HCT116 (cell line): Measurements from ENCODE around the gene LRBA. TPM values are rescaled to one million over a fixed set of nuclear protein-coding genes. Genes with fewer than 3 reads are reported as not detected.

Experiments used
- ATAC-seq: fragments of 200-7000 bp; cut with Tn5 transposase; 2 replicates; pipeline ENCODE4 v1.9.1; 2020; ENCODE audit warnings: mild to moderate bottlenecking, moderate library complexity
- BruUV-seq: library from RNA; stranded (reverse); fragments of 400-500 nt; replicated peaks from 2 replicates; lab custom pipeline; 2021; lab: Mats Ljungman, UMichigan
- CTCF ChIA-PET: fragments of 300-600 bp; sonication (Branson Sonifier 250); formaldehyde crosslinking; loops from one replicate; lab custom pipeline; 2021; ENCODE audit warnings: antibody characterized with exemption; lab: Charles Lee
- POLR2A ChIA-PET: fragments of 300-600, 350-600 bp; sonication (Branson Sonifier 250); formaldehyde crosslinking; loops from one replicate; lab custom pipeline; 2021; ENCODE audit warnings: antibody characterized with exemption; lab: Charles Lee
- RAD21 ChIA-PET, 2 experiments: fragments of 300-600 bp; sonication (Branson Sonifier 250); formaldehyde crosslinking; loops; one replicate each; lab custom pipeline; 2023; ENCODE audit warnings: low total read pairs in 2 of 2; ENCODE audit not compliant: uncharacterized antibody in 2 of 2, unreplicated experiment in 2 of 2, low non-redundant PET in 1 of 2; lab: Charles Lee
- DNase-seq: peaks from one replicate; pipeline ENCODE4 v3.0.0-alpha.2; 2010; ENCODE audit warnings: low read depth, low spot score
- H2AFZ ChIP-seq: fragments of 200-600 bp; shearing (Covaris generic), sonication (generic); 2 replicates; pipeline ENCODE4 v1.6.1; 2017; ENCODE audit warnings: low read depth, mixed run types, mixed read lengths, antibody characterized with exemption, low read length; ENCODE audit not compliant: poor library complexity, severe bottlenecking
- H3K27ac ChIP-seq: 2 replicates; pipeline ENCODE4 v1.5.1; 2012; ENCODE audit warnings: low read depth, low read length
- H3K27me3 ChIP-seq: fragments of 200-600 bp; sonication (generic); 2 replicates; pipeline ENCODE4 v1.6.1; 2016; ENCODE audit warnings: mixed run types, low read length, mixed read lengths; ENCODE audit not compliant: insufficient read depth
- H3K36me3 ChIP-seq, 2 experiments: fragments of 200-500 bp in 1 of 2; fragments of 200-600 bp in 1 of 2; sonication (Bioruptor generic) in 1 of 2; sonication (generic) in 1 of 2; 2 replicates each; pipeline versions ENCODE4 v1.5.1 to v1.6.1; 2014 to 2016; ENCODE audit warnings: low read length in 2 of 2, inconsistent platforms in 1 of 2, mixed read lengths in 1 of 2, mixed run types in 1 of 2; ENCODE audit not compliant: insufficient read depth in 2 of 2, control insufficient read depth in 1 of 2
- H3K4me1 ChIP-seq, 2 experiments: fragments of 200-600 bp in 1 of 2; sonication (generic) in 1 of 2; 2 replicates each; pipeline versions ENCODE4 v1.5.1 to v1.6.1; 2012 to 2017; ENCODE audit warnings: low read length in 2 of 2, inconsistent platforms in 1 of 2, mild to moderate bottlenecking in 1 of 2, mixed read lengths in 1 of 2, mixed run types in 1 of 2, moderate library complexity in 1 of 2; ENCODE audit not compliant: insufficient read depth in 2 of 2, control insufficient read depth in 1 of 2
- H3K4me2 ChIP-seq: fragments of 200-600 bp; sonication (generic); 2 replicates; pipeline ENCODE4 v1.6.1; 2017; ENCODE audit warnings: mixed run types, low read length, mixed read lengths
- H3K4me3 ChIP-seq, 2 experiments: fragments of 200-600 bp in 1 of 2; sonication (generic) in 1 of 2; replicated peaks in 1 of 2; 2 replicates each; pipeline ENCODE4 v1.5.1; 2011 to 2016; ENCODE audit warnings: low read length in 2 of 2, control low read depth in 1 of 2, low read depth in 1 of 2, mild to moderate bottlenecking in 1 of 2, mixed read lengths in 1 of 2, mixed run types in 1 of 2
- H3K79me2 ChIP-seq: fragments of 200-600 bp; sonication (generic); 2 replicates; pipeline ENCODE4 v1.6.1; 2017; ENCODE audit warnings: mild to moderate bottlenecking, mixed run types, low read length, moderate library complexity, mixed read lengths; ENCODE audit not compliant: insufficient read depth
- H3K9ac ChIP-seq: fragments of 200-600 bp; sonication (generic); 2 replicates; pipeline ENCODE4 v1.6.1; 2016; ENCODE audit warnings: low read length, mixed read lengths
- H3K9me2 ChIP-seq: fragments of 200-600 bp; sonication (generic), shearing (Covaris generic); 2 replicates; pipeline ENCODE4 v1.6.1; 2017; ENCODE audit warnings: mixed run types, mild to moderate bottlenecking, moderate library complexity; ENCODE audit not compliant: insufficient read depth
- H3K9me3 ChIP-seq, 2 experiments: fragments of 200-500 bp in 1 of 2; fragments of 200-600 bp in 1 of 2; sonication (Bioruptor generic) in 1 of 2; sonication (generic) in 1 of 2; 2 replicates each; pipeline ENCODE4 v1.6.1; 2014 to 2017; ENCODE audit warnings: low read length in 2 of 2, mixed read lengths in 2 of 2, inconsistent platforms in 1 of 2, low read depth in 1 of 2, mild to moderate bottlenecking in 1 of 2, mixed run types in 1 of 2, moderate library complexity in 1 of 2; ENCODE audit not compliant: control insufficient read depth in 1 of 2, insufficient read depth in 1 of 2
- H4K20me1 ChIP-seq: fragments of 200-600 bp; sonication (generic), shearing (Covaris generic); 2 replicates; pipeline ENCODE4 v1.6.1; 2017; ENCODE audit warnings: mixed run types, mild to moderate bottlenecking, moderate library complexity; ENCODE audit not compliant: insufficient read depth
- ATF3 ChIP-seq: IDR thresholded peaks from 2 replicates; pipeline ENCODE4 v1.6.1; 2012
- CTCF ChIP-seq, 3 experiments: fragments of 200-600 bp in 1 of 3; sonication (generic) in 1 of 3; IDR thresholded peaks in 2 of 3; conservative IDR thresholded peaks in 1 of 3; 2 replicates each; pipeline ENCODE4 v1.5.1; 2012 to 2017; ENCODE audit warnings: low read depth in 2 of 3, low read length in 2 of 3, antibody characterized with exemption in 1 of 3, borderline replicate concordance in 1 of 3, control low read depth in 1 of 3, mild to moderate bottlenecking in 1 of 3, mixed read lengths in 1 of 3, mixed run types in 1 of 3, moderate library complexity in 1 of 3; ENCODE audit not compliant: insufficient read depth in 1 of 3
- ELF1 ChIP-seq: IDR thresholded peaks from 2 replicates; pipeline ENCODE4 v1.6.1; 2012; ENCODE audit warnings: low read depth, borderline replicate concordance
- EZH2 ChIP-seq: fragments of 200-600 bp; sonication (generic); IDR thresholded peaks from 2 replicates; pipeline ENCODE4 v1.6.1; 2017; ENCODE audit warnings: antibody characterized with exemption, mixed run types
- JUND ChIP-seq: IDR thresholded peaks from 2 replicates; pipeline ENCODE4 v1.6.1; 2012
- POLR2A ChIP-seq: IDR thresholded peaks from 2 replicates; pipeline ENCODE4 v1.7.0; 2011; ENCODE audit warnings: borderline replicate concordance; ENCODE audit not compliant: insufficient read depth, insufficient read length; ENCODE audit errors: extremely low read depth
- RAD21 ChIP-seq: IDR thresholded peaks from 2 replicates; pipeline ENCODE4 v1.6.1; 2012; ENCODE audit warnings: low read depth, mild to moderate bottlenecking
- SRF ChIP-seq: IDR thresholded peaks from 2 replicates; pipeline ENCODE4 v1.6.1; 2012; ENCODE audit warnings: low read depth
- ZBTB33 ChIP-seq: IDR thresholded peaks from 2 replicates; pipeline ENCODE4 v1.6.1; 2011; ENCODE audit warnings: mild to moderate bottlenecking, low read length, moderate library complexity; ENCODE audit not compliant: insufficient replicate concordance; ENCODE audit errors: extremely low read depth
- intact Hi-C: fragments of 100-400 bp; cut with micrococcal nuclease; formaldehyde crosslinking; loops from 2 replicates; pipeline ENCODE4 v1.10.0; 2022
- total RNA-seq: library from RNA; stranded (reverse); gene quantifications from one replicate; pipeline ENCODE4 v1.2.1, GENCODE V29; 2021; ENCODE audit not compliant: unreplicated experiment

The LRBA gene
- total RNA-seq, 1 experiment from 2014 or later = 79.8 TPM

- DNase-seq = no peak
- no peaks in the 10 kb centered on the region for H3K36me3 ChIP-seq
- H3K79me2 ChIP-seq = no peaks in the 10 kb centered on the region
- H3K9me2 ChIP-seq = no peaks in the 10 kb centered on the region
- POLR2A ChIA-PET = no interaction called here
- RAD21 ChIA-PET = no interaction called here
- no peak overlapping the region for H2AFZ ChIP-seq
- no peaks in the 10 kb centered on the region; a peak in 1 of 4 replicates for H3K9me3 ChIP-seq
- H3K4me1 ChIP-seq = no peaks in the 10 kb centered on the region
- no peak overlapping the region for H3K4me3 ChIP-seq
- intact Hi-C loops = no loop called here
- H3K4me2 ChIP-seq = no peak overlapping the region
- CTCF ChIA-PET = no interaction called here
- TF ChIP-seq SRF (no peak), EZH2 (no peak), ELF1 (no peak), ZBTB33 (no peak), CTCF (IDR thresholded peaks at IDR 0.05 in 2 of 3, conservative IDR thresholded peaks at IDR 0.05 in 1 of 3; ENCODE audit: borderline replicate concordance in 1 of 3, insufficient read depth in 1 of 3, low read depth in 2 of 3, low read length in 2 of 3) (no peak), ATF3 (no peak), RAD21 (no peak), POLR2A (no peak), JUND (no peak)
- TF ChIP-seq, all 23 proteins: peak for 0
- H3K27me3 ChIP-seq = no peaks in the 10 kb centered on the region
- no peak for ATAC-seq
- no peak overlapping the region for H3K27ac ChIP-seq
- no TSS peak for BruUV-seq
- H4K20me1 ChIP-seq = no peaks in the 10 kb centered on the region
- H3K9ac ChIP-seq = no peak overlapping the region
Measured at GRCh38 chr4:150390531-150390910, 624.6 kb downstream of the LRBA start.
